Vagina (tissue), 2 donors: Measurements from ENCODE around the gene SCIN. TPM values are rescaled to one million over a fixed set of nuclear protein-coding genes. Genes with fewer than 3 reads are reported as not detected.

Experiments
- DNase-seq, 2 donors: peaks; one replicate each; pipeline ENCODE4 v3.0.0-alpha.2; 2017; ENCODE audit errors: extremely low spot score in 2 of 2
- H3K27ac ChIP-seq: fragments of 200-600 bp; sonication (generic); one replicate; pipeline ENCODE4 v1.5.1; 2019
- H3K27me3 ChIP-seq: fragments of 200-600 bp; sonication (generic); one replicate; pipeline ENCODE4 v1.5.1; 2019
- H3K36me3 ChIP-seq, 2 donors: fragments of 200-600 bp; sonication (generic); one replicate each; pipeline ENCODE4 v1.5.1; 2017 to 2019
- H3K4me1 ChIP-seq: fragments of 200-600 bp; sonication (generic); one replicate; pipeline ENCODE4 v1.5.1; 2019
- H3K4me3 ChIP-seq, 2 donors: fragments of 200-600 bp; sonication (generic); 1 replicate in 1 of 2; 2 replicates in 1 of 2; pipeline ENCODE4 v1.5.1; 2016 to 2019
- H3K9me3 ChIP-seq: fragments of 200-600 bp; sonication (generic); one replicate; pipeline ENCODE4 v1.5.1; 2019
- POLR2A ChIP-seq, 2 donors: fragments of 450-650 bp; IDR thresholded peaks; one replicate each; pipeline ENCODE4 v1.6.1; 2017; ENCODE audit warnings: antibody characterized with exemption in 2 of 2, mild to moderate bottlenecking in 2 of 2, moderate library complexity in 2 of 2
- POLR2AphosphoS5 ChIP-seq, 2 donors: sonication (generic); formaldehyde crosslinking; IDR thresholded peaks; one replicate each; pipeline ENCODE4 v1.9.0; 2017; ENCODE audit warnings: antibody characterized with exemption in 2 of 2, mild to moderate bottlenecking in 2 of 2, low read depth in 1 of 2; ENCODE audit not compliant: insufficient read depth in 1 of 2
- intact Hi-C: fragments of 100-400 bp; cut with DNase I; formaldehyde crosslinking; loops from one replicate; pipeline ENCODE4 v1.15.1; 2023
- total RNA-seq: library from RNA; depleted of rRNA; stranded (reverse); fragments of >200 nt; gene quantifications from one replicate; pipeline ENCODE4 v1.2.3, GENCODE V29; 2016
- TF ChIP-seq, protein P1 (sequence below), 3 experiments: fragments of 450-650 bp in 2 of 3; fragments of 200-600 bp in 1 of 3; sonication (generic) in 1 of 3; IDR thresholded peaks; one replicate each; pipeline ENCODE4 v1.5.1; 2017 to 2019; ENCODE audit warnings: antibody characterized with exemption in 3 of 3, mild to moderate bottlenecking in 2 of 3, moderate library complexity in 2 of 3

The SCIN gene
- total RNA-seq, 1 donor from 2014 or later, result 0.74 TPM

DNA sequence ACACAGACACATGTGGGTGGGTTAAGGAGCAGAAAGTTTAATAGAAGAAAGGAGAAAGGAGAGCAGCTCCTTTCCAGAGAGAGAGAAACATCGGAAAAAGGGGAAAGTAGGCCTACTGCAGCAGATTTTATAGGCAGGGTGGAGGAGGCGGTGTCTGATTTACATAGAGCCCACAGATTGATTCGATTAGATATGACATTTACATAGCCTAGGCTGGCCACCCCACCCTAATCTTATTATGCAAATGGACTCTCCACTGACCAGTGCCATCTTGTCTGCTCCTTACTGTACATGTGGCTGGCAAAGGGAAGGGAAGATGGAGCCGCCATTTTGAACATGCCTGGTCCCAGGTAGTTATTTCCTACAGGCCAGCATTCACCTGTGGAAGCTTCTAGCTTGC, 38.7 kb upstream of the SCIN start:
- DNase-seq, result no peak
- TF ChIP-seq, protein P1, sequence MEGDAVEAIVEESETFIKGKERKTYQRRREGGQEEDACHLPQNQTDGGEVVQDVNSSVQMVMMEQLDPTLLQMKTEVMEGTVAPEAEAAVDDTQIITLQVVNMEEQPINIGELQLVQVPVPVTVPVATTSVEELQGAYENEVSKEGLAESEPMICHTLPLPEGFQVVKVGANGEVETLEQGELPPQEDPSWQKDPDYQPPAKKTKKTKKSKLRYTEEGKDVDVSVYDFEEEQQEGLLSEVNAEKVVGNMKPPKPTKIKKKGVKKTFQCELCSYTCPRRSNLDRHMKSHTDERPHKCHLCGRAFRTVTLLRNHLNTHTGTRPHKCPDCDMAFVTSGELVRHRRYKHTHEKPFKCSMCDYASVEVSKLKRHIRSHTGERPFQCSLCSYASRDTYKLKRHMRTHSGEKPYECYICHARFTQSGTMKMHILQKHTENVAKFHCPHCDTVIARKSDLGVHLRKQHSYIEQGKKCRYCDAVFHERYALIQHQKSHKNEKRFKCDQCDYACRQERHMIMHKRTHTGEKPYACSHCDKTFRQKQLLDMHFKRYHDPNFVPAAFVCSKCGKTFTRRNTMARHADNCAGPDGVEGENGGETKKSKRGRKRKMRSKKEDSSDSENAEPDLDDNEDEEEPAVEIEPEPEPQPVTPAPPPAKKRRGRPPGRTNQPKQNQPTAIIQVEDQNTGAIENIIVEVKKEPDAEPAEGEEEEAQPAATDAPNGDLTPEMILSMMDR (IDR thresholded peaks at IDR 0.05), result no peak
- TF ChIP-seq POLR2AphosphoS5 (IDR thresholded peaks at IDR 0.05; ENCODE audit: insufficient read depth in 1 of 2, low read depth in 1 of 2), result no peak
- no peak for TF ChIP-seq POLR2A (IDR thresholded peaks at IDR 0.05)
- H3K4me3 ChIP-seq, result no peak overlapping the region
- no peaks in the 10 kb centered on the region for H3K36me3 ChIP-seq
- H3K27me3 ChIP-seq, result no peaks in the 10 kb centered on the region
- H3K27ac ChIP-seq, result no peak overlapping the region
- no peaks in the 10 kb centered on the region for H3K4me1 ChIP-seq
- no peaks in the 10 kb centered on the region for H3K9me3 ChIP-seq
- intact Hi-C loops, result no loop called here

DNA sequence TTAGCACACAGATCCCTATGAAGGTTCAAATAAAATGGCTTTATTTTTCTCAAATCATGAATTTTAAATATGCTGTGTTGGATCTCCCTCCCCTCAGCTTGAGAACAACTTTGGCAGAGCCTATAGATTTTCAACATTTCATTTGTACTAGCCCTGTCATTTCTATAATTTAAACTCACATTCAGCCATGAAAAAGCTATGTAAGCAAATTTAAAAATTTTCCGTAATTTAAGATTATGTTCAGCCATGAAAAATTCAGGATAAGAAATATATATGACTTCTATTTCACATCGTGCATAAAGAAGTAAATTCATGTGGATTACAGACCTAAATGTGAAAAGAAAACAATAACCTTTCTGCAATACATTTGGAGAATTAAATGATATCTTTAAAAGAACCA, 36.5 kb upstream of the SCIN start:
- intact Hi-C loops, result no loop called here

DNA sequence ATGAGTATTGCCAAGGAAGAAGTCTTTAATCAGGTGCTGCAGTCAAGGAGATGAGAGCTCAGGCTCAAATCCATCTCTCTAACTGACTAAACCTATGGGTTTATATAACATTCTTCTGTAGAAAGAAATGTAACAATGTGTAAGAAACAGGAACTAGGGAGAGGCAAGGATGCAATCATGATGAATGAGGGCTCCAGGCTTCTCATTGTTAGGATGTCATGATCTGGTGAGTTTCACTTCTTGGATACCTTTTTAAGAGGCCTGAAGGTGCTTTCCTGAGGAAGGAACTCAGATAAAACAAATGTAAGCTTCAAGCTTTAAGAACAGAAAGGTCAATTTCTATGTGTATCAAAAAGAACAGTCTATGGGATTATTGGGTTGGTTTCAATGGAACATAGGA, 30.8 kb upstream of the SCIN start:
- H3K27ac ChIP-seq, result no peak overlapping the region

More for the DNA sequence above, 36.5 kb upstream of the SCIN start:
- Histone ChIP-seq H3K4me1 (no peaks in the 10 kb centered on the region), H3K36me3 (no peaks in the 10 kb centered on the region), H3K27me3 (no peaks in the 10 kb centered on the region), H3K9me3 (no peaks in the 10 kb centered on the region), H3K4me3 (no peak overlapping the region), H3K27ac (no peak overlapping the region)
- TF ChIP-seq POLR2AphosphoS5 (IDR thresholded peaks at IDR 0.05; ENCODE audit: insufficient read depth in 1 of 2, low read depth in 1 of 2) (no peak), POLR2A (IDR thresholded peaks at IDR 0.05) (no peak)
- TF ChIP-seq, protein P1 (IDR thresholded peaks at IDR 0.05), result no peak
- DNase-seq, result no peak

DNA sequence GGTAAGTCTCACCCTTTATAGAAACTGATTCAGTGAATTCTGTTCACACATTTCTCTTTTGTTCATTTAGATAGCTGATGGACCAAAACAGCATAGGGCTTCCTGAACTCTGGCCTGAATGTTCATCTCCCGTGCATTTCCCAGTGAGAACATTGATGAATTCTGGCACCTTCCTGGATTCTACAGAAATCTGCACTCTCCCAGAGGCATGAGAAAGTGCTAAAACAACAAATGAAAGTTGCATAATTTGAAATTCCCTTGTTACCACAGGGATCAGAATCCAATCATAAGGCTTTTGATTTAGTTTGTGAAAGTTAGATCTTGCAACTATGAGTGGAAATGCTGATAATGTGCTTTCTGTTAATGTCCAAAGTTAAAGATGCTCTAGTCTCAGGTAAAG, 29.7 kb upstream of the SCIN start:
- Histone ChIP-seq H3K27ac (no peak overlapping the region), H3K9me3 (no peaks in the 10 kb centered on the region), H3K4me3 (no peak overlapping the region), H3K36me3 (no peaks in the 10 kb centered on the region), H3K27me3 (no peaks in the 10 kb centered on the region), H3K4me1 (no peaks in the 10 kb centered on the region)
- TF ChIP-seq POLR2AphosphoS5 (IDR thresholded peaks at IDR 0.05; ENCODE audit: insufficient read depth in 1 of 2, low read depth in 1 of 2), result no peak
- TF ChIP-seq, protein P1 (IDR thresholded peaks at IDR 0.05), result no peak
- TF ChIP-seq POLR2A (IDR thresholded peaks at IDR 0.05), result no peak
- intact Hi-C loops, result no loop called here
- DNase-seq, result no peak

More for the DNA sequence above, 30.8 kb upstream of the SCIN start:
- no peak for DNase-seq
- no peaks in the 10 kb centered on the region for H3K9me3 ChIP-seq
- no peaks in the 10 kb centered on the region for H3K27me3 ChIP-seq
- no peak for TF ChIP-seq POLR2AphosphoS5 (IDR thresholded peaks at IDR 0.05; ENCODE audit: insufficient read depth in 1 of 2, low read depth in 1 of 2)
- no peak for TF ChIP-seq POLR2A (IDR thresholded peaks at IDR 0.05)
- TF ChIP-seq, protein P1 (IDR thresholded peaks at IDR 0.05), result no peak
- no peaks in the 10 kb centered on the region for H3K4me1 ChIP-seq
- no peak overlapping the region for H3K4me3 ChIP-seq
- H3K36me3 ChIP-seq, result no peaks in the 10 kb centered on the region
- intact Hi-C loops, result no loop called here

DNA sequence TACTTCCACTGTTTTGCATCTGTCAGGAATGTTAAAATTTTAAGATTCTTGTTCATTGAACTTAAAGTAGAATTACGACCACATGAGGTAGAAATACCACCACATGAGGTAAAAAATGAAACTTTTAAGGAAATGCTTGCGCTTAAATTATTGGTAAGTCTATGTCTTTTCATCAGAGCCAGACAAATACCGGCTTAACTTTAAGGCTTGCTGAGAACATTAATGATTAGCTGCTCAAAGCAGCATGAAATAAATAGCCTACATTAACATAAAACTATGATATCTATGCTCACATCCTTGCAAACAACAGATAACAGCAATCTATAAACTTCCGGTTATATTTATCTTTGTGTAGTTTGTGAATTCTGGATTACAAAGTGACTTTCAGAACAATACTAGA, 26.9 kb upstream of the SCIN start:
- H3K27ac ChIP-seq, result no peak overlapping the region
- no peak for DNase-seq
- no peaks in the 10 kb centered on the region for H3K4me1 ChIP-seq
- intact Hi-C loops, result no loop called here
- TF ChIP-seq POLR2A (IDR thresholded peaks at IDR 0.05) (no peak), POLR2AphosphoS5 (IDR thresholded peaks at IDR 0.05; ENCODE audit: insufficient read depth in 1 of 2, low read depth in 1 of 2) (no peak)
- TF ChIP-seq, protein P1 (IDR thresholded peaks at IDR 0.05), result no peak
- no peaks in the 10 kb centered on the region for H3K36me3 ChIP-seq
- no peaks in the 10 kb centered on the region for H3K27me3 ChIP-seq
- H3K4me3 ChIP-seq, result no peak overlapping the region
- no peaks in the 10 kb centered on the region for H3K9me3 ChIP-seq
